H1 (cell line): Measurements from ENCODE around the gene RESF1. TPM values are rescaled to one million over a fixed set of nuclear protein-coding genes. Genes with fewer than 3 reads are reported as not detected.

Source experiments
- CTCF ChIA-PET: fragments of 300-600 bp; sonication (Branson Sonifier 250); formaldehyde crosslinking; loops from one replicate; lab custom pipeline; 2021; ENCODE audit not compliant: partially characterized antibody; lab: Charles Lee
- POLR2A ChIA-PET: fragments of 300-600 bp; sonication (Branson Sonifier 250); formaldehyde crosslinking; loops from one replicate; lab custom pipeline; 2021; ENCODE audit warnings: inconsistent platforms; ENCODE audit not compliant: partially characterized antibody; lab: Charles Lee
- DNase-seq, 2 experiments: peaks; one replicate each; pipeline versions ENCODE4 v3.0.0 to v3.0.0-alpha.2; 2010 to 2022; ENCODE audit warnings: low spot score in 2 of 2, low read depth in 1 of 2, mixed read lengths in 1 of 2
- FAIRE-seq: peaks from 2 replicates; lab custom pipeline; 2011; peaks lifted over from hg19 to GRCh38; lab: Jason Lieb, UNC
- H2AFZ ChIP-seq: 2 replicates; pipeline ENCODE4 v1.8.1; 2012; ENCODE audit warnings: low read length, inconsistent platforms
- H2AK5ac ChIP-seq: 2 replicates; pipeline ENCODE4 v1.6.1; 2013; ENCODE audit warnings: low read depth, low read length
- H2BK120ac ChIP-seq: replicated peaks from 2 replicates; pipeline ENCODE3; 2013; ENCODE audit warnings: low read depth, low read length, inconsistent platforms
- H2BK12ac ChIP-seq: 2 replicates; pipeline ENCODE4 v1.6.1; 2013; ENCODE audit warnings: low read depth, low read length
- H2BK15ac ChIP-seq: 2 replicates; pipeline ENCODE4 v1.6.1; 2013; ENCODE audit warnings: low read length
- H2BK20ac ChIP-seq: 2 replicates; pipeline ENCODE4 v1.6.1; 2013; ENCODE audit warnings: low read length
- H2BK5ac ChIP-seq: 2 replicates; pipeline ENCODE4 v1.6.1; 2013; ENCODE audit warnings: low read depth, low read length
- H3K14ac ChIP-seq: 2 replicates; pipeline ENCODE4 v1.6.1; 2013; ENCODE audit warnings: inconsistent platforms; ENCODE audit not compliant: insufficient read length
- H3K18ac ChIP-seq: 2 replicates; pipeline ENCODE4 v1.6.1; 2013; ENCODE audit warnings: low read length; ENCODE audit errors: extremely low read depth
- H3K23ac ChIP-seq: 2 replicates; pipeline ENCODE4 v1.6.1; 2013; ENCODE audit warnings: inconsistent platforms; ENCODE audit not compliant: insufficient read length
- H3K23me2 ChIP-seq: 2 replicates; pipeline ENCODE4 v1.6.1; 2013; ENCODE audit warnings: low read depth, low read length
- H3K27ac ChIP-seq: 2 replicates; pipeline ENCODE4 v1.6.1; 2011; ENCODE audit warnings: low read depth, low read length, inconsistent platforms
- H3K27me3 ChIP-seq, 4 experiments: replicated peaks in 1 of 4; 1 replicate in 1 of 4; 2 replicates in 3 of 4; pipeline versions ENCODE4 v1.6.1 to v1.8.1; 2011 to 2013; ENCODE audit warnings: low read length in 3 of 4, mild to moderate bottlenecking in 3 of 4, inconsistent platforms in 2 of 4, mixed read lengths in 2 of 4, moderate library complexity in 1 of 4; ENCODE audit not compliant: control insufficient read depth in 3 of 4, insufficient read depth in 3 of 4; ENCODE audit errors: extremely low read depth in 1 of 4
- H3K36me3 ChIP-seq, 4 experiments: 2 replicates each; pipeline versions ENCODE4 v1.6.1 to v1.8.1; 2011 to 2013; ENCODE audit warnings: mild to moderate bottlenecking in 4 of 4, low read length in 3 of 4, moderate library complexity in 2 of 4, control low read depth in 1 of 4, inconsistent platforms in 1 of 4; ENCODE audit not compliant: insufficient read depth in 4 of 4, control insufficient read depth in 2 of 4
- H3K4ac ChIP-seq: replicated peaks from 2 replicates; pipeline ENCODE3; 2013; ENCODE audit warnings: low read length, low read depth, mixed read lengths, inconsistent platforms; ENCODE audit not compliant: insufficient read length
- H3K4me1 ChIP-seq, 4 experiments: replicated peaks in 1 of 4; 1 replicate in 1 of 4; 2 replicates in 3 of 4; pipeline versions ENCODE4 v1.6.1 to v1.8.1; 2011 to 2013; ENCODE audit warnings: low read length in 3 of 4, inconsistent platforms in 2 of 4, mixed read lengths in 1 of 4; ENCODE audit not compliant: insufficient read depth in 4 of 4, control insufficient read depth in 3 of 4
- H3K4me2 ChIP-seq, 2 experiments: 2 replicates each; pipeline versions ENCODE4 v1.6.1 to v1.8.1; 2011 to 2013; ENCODE audit warnings: low read depth in 2 of 2, low read length in 2 of 2, control low read depth in 1 of 2, inconsistent platforms in 1 of 2, mild to moderate bottlenecking in 1 of 2; ENCODE audit not compliant: insufficient read depth in 1 of 2
- H3K4me3 ChIP-seq, 4 experiments: fragments of 200-600, 300-600 bp in 1 of 4; sonication (generic), shearing (Covaris generic), sonication (Bioruptor Twin) in 1 of 4; 2 replicates each; pipeline versions ENCODE4 v1.5.1 to v1.8.1; 2011 to 2016; ENCODE audit warnings: low read length in 4 of 4, low read depth in 3 of 4, control low read depth in 2 of 4, inconsistent platforms in 2 of 4, mild to moderate bottlenecking in 2 of 4, mixed read lengths in 1 of 4, moderate library complexity in 1 of 4; ENCODE audit not compliant: insufficient read depth in 2 of 4; ENCODE audit errors: extremely low read depth in 1 of 4
- H3K56ac ChIP-seq: replicated peaks from 2 replicates; pipeline ENCODE3; 2013; ENCODE audit warnings: low read depth, mild to moderate bottlenecking, mixed read lengths, low read length, inconsistent platforms; ENCODE audit not compliant: insufficient read length
- H3K79me1 ChIP-seq: 2 replicates; pipeline ENCODE4 v1.6.1; 2013; ENCODE audit warnings: low read depth, low read length, control low read depth
- H3K79me2 ChIP-seq, 2 experiments: 2 replicates each; pipeline versions ENCODE4 v1.6.1 to v1.8.1; 2012 to 2013; ENCODE audit warnings: low read length in 2 of 2, mild to moderate bottlenecking in 2 of 2, inconsistent platforms in 1 of 2; ENCODE audit not compliant: insufficient read depth in 2 of 2, control insufficient read depth in 1 of 2
- H3K9ac ChIP-seq, 4 experiments: replicated peaks in 1 of 4; 1 replicate in 1 of 4; 2 replicates in 3 of 4; pipeline versions ENCODE4 v1.6.1 to v1.8.1; 2011 to 2013; ENCODE audit warnings: low read depth in 3 of 4, low read length in 3 of 4, control low read depth in 2 of 4, mild to moderate bottlenecking in 2 of 4, moderate library complexity in 2 of 4, inconsistent platforms in 1 of 4; ENCODE audit errors: extremely low read depth in 1 of 4
- H3K9me3 ChIP-seq, 2 experiments: 2 replicates each; pipeline versions ENCODE4 v1.6.1 to v1.8.1; 2012 to 2013; ENCODE audit warnings: mild to moderate bottlenecking in 2 of 2, moderate library complexity in 2 of 2, control low read depth in 1 of 2, inconsistent platforms in 1 of 2, low read depth in 1 of 2, low read length in 1 of 2, mixed read lengths in 1 of 2; ENCODE audit not compliant: insufficient read depth in 2 of 2
- H4K20me1 ChIP-seq, 2 experiments: replicated peaks in 1 of 2; 2 replicates each; pipeline versions ENCODE3 to v1.8.1; 2011 to 2013; ENCODE audit warnings: inconsistent platforms in 2 of 2, low read length in 2 of 2, mild to moderate bottlenecking in 1 of 2; ENCODE audit not compliant: insufficient read depth in 2 of 2, control insufficient read depth in 1 of 2
- H4K5ac ChIP-seq: 2 replicates; pipeline ENCODE4 v1.6.1; 2013; ENCODE audit warnings: low read length, low read depth, mixed read lengths, inconsistent platforms; ENCODE audit not compliant: insufficient read length
- H4K8ac ChIP-seq: 2 replicates; pipeline ENCODE4 v1.8.0; 2013; ENCODE audit warnings: mild to moderate bottlenecking, moderate library complexity, low read length, inconsistent platforms; ENCODE audit not compliant: insufficient read depth; ENCODE audit errors: extremely low read depth
- H4K91ac ChIP-seq: replicated peaks from 2 replicates; pipeline ENCODE3; 2013; ENCODE audit warnings: low read length, mixed read lengths, inconsistent platforms; ENCODE audit not compliant: insufficient read length
- ATF2 ChIP-seq: IDR thresholded peaks from 2 replicates; pipeline ENCODE4 v1.6.1; 2012; ENCODE audit warnings: low read length, inconsistent platforms
- CREB1 ChIP-seq: IDR thresholded peaks from 2 replicates; pipeline ENCODE4 v1.6.1; 2012; ENCODE audit warnings: inconsistent platforms
- SIX5 ChIP-seq: IDR thresholded peaks from 2 replicates; pipeline ENCODE4 v1.6.1; 2011; ENCODE audit warnings: mild to moderate bottlenecking, low read depth, low read length
- WGBS, 2 experiments: shearing (Covaris generic) in 1 of 2; methylation state at CpG; one replicate each; pipeline versions ENCODE4 v1.1.6 to v1.1.7; 2013 to 2015; ENCODE audit warnings: low lambda C conversion rate in 2 of 2, mixed read lengths in 2 of 2, inconsistent platforms in 1 of 2, low coverage in 1 of 2, missing lambda C conversion rate in 1 of 2; ENCODE audit not compliant: insufficient replicate concordance in 2 of 2, insufficient coverage in 1 of 2, insufficient read length in 1 of 2; ENCODE audit errors: extremely low coverage in 1 of 2, missing lambda C conversion rate in 1 of 2; 5-methylcytosine and 5-hydroxymethylcytosine counted together
- polyA plus RNA-seq, 7 experiments: library from polyadenylated mRNA; depleted of rRNA in 3 of 7; stranded (reverse) in 5 of 7; unstranded in 2 of 7; fragments of >200 nt in 5 of 7; fragments of 200-250 nt in 2 of 7; gene quantifications; 1 replicate in 5 of 7; 2 replicates in 1 of 7; 4 replicates in 1 of 7; pipeline versions ENCODE4 v1.2.1 to v1.2.3, GENCODE V29; 2011 to 2013; ENCODE audit warnings: missing spikeins in 2 of 7, mixed read lengths in 2 of 7
- total RNA-seq: library from RNA; stranded (reverse); fragmentation: NEBNext Ultra II Directional; extraction: Animal tissue kit (Norgen Biotek cat#: 25700); gene quantifications from 2 replicates; pipeline ENCODE4 v1.2.1, GENCODE V29; 2021

The RESF1 gene
- total and polyA plus RNA-seq, 2 of the 8 experiments (the other 6 are each of a cell fraction or from before 2014, with no cell fraction given): 64.3 to 128 TPM

GRCh38 chr12:31915446-31915845 lies 43.8 kb upstream of the RESF1 start:
- Histone ChIP-seq H3K79me1 (no peaks in the 10 kb centered on the region), H4K5ac (no peak overlapping the region), H3K9ac (no peak overlapping the region), H3K56ac (no peak overlapping the region), H3K4me1 (0 out of 7 replicates have a peak, but pooled peaks cover 0 to 3% (median 0%) of the 10 kb centered on the region in 4 experiments), H3K4me3 (no peak overlapping the region), H3K36me3 (no peaks in the 10 kb centered on the region), H2BK120ac (no peak overlapping the region), H4K20me1 (no peaks in the 10 kb centered on the region), H3K14ac (no peak overlapping the region), H2BK5ac (no peak overlapping the region), H3K23me2 (no peaks in the 10 kb centered on the region), H2AK5ac (no peak overlapping the region), H3K79me2 (no peaks in the 10 kb centered on the region), H2BK20ac (no peak overlapping the region), H3K9me3 (peaks cover 0 to 10% of the 10 kb centered on the region in 2 experiments; a peak in 2 of 4 replicates), H2AFZ (no peak overlapping the region), H3K27me3 (no peaks in the 10 kb centered on the region), H3K4ac (no peak overlapping the region), H2BK12ac (no peak overlapping the region), H3K18ac (no peak overlapping the region), H3K23ac (no peak overlapping the region), H3K27ac (no peak overlapping the region), H4K91ac (no peak overlapping the region), H2BK15ac (no peak overlapping the region), H3K4me2 (no peak overlapping the region), H4K8ac (no peak overlapping the region)
- no peak for FAIRE-seq
- no peak for DNase-seq
- ChIA-PET POLR2A (no interaction called here), CTCF (interaction anchor here (0.5 kb wide), 1 partner anchor 262 kb away, joined by 3 read pairs; no protein-coding TSS in a partner anchor)
- TF ChIP-seq SIX5: no peak
- no peak for TF ChIP-seq CREB1
- no peak for TF ChIP-seq ATF2
- 91% methylated on average over 3 of the region's 3 CpGs; no CpG with 5 or more reads in 1 of the 2 experiments for WGBS, 2 experiments
